Measurements from ENCODE around the gene ADRA2A. TPM values are rescaled to one million over a fixed set of nuclear protein-coding genes. Genes with fewer than 3 reads are reported as not detected.

ADRA2A gene
- total and polyA plus RNA-seq, 2 experiments from 2014 or later, result 1.8 to 1.9 TPM

- Histone ChIP-seq H3K36me3 (replicated peaks; ENCODE audit: insufficient read depth, low read depth) (no peaks in the 10 kb centered on the region), H3K4me3 (no peak overlapping the region), H3K27me3 (peaks cover 5% of the 10 kb centered on the region), H3K9me2 (replicated peaks; ENCODE audit: insufficient read depth) (no peaks in the 10 kb centered on the region), H3K4me1 (ENCODE audit: insufficient read depth) (no peaks in the 10 kb centered on the region), H3K4me2 (no peak overlapping the region), H4K20me1 (ENCODE audit: insufficient read depth, poor library complexity, severe bottlenecking) (no peaks in the 10 kb centered on the region), H2AFZ (no peak overlapping the region), H3K79me2 (no peaks in the 10 kb centered on the region), H3K27ac (no peak overlapping the region), H3K9me3 (ENCODE audit: low read depth) (no peaks in the 10 kb centered on the region)
- TF ChIP-seq, protein P1, sequence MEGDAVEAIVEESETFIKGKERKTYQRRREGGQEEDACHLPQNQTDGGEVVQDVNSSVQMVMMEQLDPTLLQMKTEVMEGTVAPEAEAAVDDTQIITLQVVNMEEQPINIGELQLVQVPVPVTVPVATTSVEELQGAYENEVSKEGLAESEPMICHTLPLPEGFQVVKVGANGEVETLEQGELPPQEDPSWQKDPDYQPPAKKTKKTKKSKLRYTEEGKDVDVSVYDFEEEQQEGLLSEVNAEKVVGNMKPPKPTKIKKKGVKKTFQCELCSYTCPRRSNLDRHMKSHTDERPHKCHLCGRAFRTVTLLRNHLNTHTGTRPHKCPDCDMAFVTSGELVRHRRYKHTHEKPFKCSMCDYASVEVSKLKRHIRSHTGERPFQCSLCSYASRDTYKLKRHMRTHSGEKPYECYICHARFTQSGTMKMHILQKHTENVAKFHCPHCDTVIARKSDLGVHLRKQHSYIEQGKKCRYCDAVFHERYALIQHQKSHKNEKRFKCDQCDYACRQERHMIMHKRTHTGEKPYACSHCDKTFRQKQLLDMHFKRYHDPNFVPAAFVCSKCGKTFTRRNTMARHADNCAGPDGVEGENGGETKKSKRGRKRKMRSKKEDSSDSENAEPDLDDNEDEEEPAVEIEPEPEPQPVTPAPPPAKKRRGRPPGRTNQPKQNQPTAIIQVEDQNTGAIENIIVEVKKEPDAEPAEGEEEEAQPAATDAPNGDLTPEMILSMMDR (IDR thresholded peaks at IDR 0.05; ENCODE audit: poor library complexity), result no peak
- TF ChIP-seq EZH2 (IDR thresholded peaks at IDR 0.05; ENCODE audit: borderline replicate concordance) (no peak), EZH2phosphoT487 (IDR thresholded peaks at IDR 0.05; ENCODE audit: low read depth, severe bottlenecking, unreplicated experiment) (no peak)
- WGBS (ENCODE audit: low lambda C conversion rate, missing lambda C conversion rate), result 87% methylated on average over 11 of the region's 11 CpGs
- DNase-seq (ENCODE audit: low spot score), result no peak
Measured at GRCh38 chr10:111087331-111087756, 10.5 kb downstream of the ADRA2A start.

GRCh38 chr10:111087968-111088505 lies 11.2 kb downstream of the ADRA2A start:
- Histone ChIP-seq H3K4me2 (no peak overlapping the region), H3K27ac (no peak overlapping the region), H3K4me3 (no peak overlapping the region), H2AFZ (no peak overlapping the region), H3K9me2 (replicated peaks; ENCODE audit: insufficient read depth) (no peaks in the 10 kb centered on the region), H3K9me3 (ENCODE audit: low read depth) (no peaks in the 10 kb centered on the region), H3K79me2 (no peaks in the 10 kb centered on the region), H4K20me1 (ENCODE audit: insufficient read depth, poor library complexity, severe bottlenecking) (no peaks in the 10 kb centered on the region), H3K36me3 (replicated peaks; ENCODE audit: insufficient read depth, low read depth) (no peaks in the 10 kb centered on the region), H3K4me1 (ENCODE audit: insufficient read depth) (no peaks in the 10 kb centered on the region), H3K27me3 (no peaks in the 10 kb centered on the region)
- no peak for TF ChIP-seq EZH2phosphoT487 (IDR thresholded peaks at IDR 0.05; ENCODE audit: low read depth, severe bottlenecking, unreplicated experiment)
- TF ChIP-seq, protein P1 (IDR thresholded peaks at IDR 0.05; ENCODE audit: poor library complexity), result no peak
- TF ChIP-seq EZH2 (IDR thresholded peaks at IDR 0.05; ENCODE audit: borderline replicate concordance), result no peak
- WGBS (ENCODE audit: low lambda C conversion rate, missing lambda C conversion rate), result 85% methylated on average over 4 of the region's 4 CpGs
- no peak for DNase-seq (ENCODE audit: low spot score)

GRCh38 chr10:111089293-111089692 lies 12.5 kb downstream of the ADRA2A start:
- Histone ChIP-seq H3K27ac (no peak overlapping the region), H3K4me2 (no peak overlapping the region), H3K4me3 (no peak overlapping the region), H2AFZ (no peak overlapping the region), H3K9me3 (ENCODE audit: low read depth) (no peaks in the 10 kb centered on the region), H3K9me2 (replicated peaks; ENCODE audit: insufficient read depth) (no peaks in the 10 kb centered on the region), H4K20me1 (ENCODE audit: insufficient read depth, poor library complexity, severe bottlenecking) (no peaks in the 10 kb centered on the region), H3K4me1 (ENCODE audit: insufficient read depth) (no peaks in the 10 kb centered on the region), H3K79me2 (no peaks in the 10 kb centered on the region), H3K36me3 (replicated peaks; ENCODE audit: insufficient read depth, low read depth) (no peaks in the 10 kb centered on the region), H3K27me3 (no peaks in the 10 kb centered on the region)
- DNase-seq (ENCODE audit: low spot score), result no peak
- no peak for TF ChIP-seq EZH2 (IDR thresholded peaks at IDR 0.05; ENCODE audit: borderline replicate concordance)
- TF ChIP-seq, protein P1 (IDR thresholded peaks at IDR 0.05; ENCODE audit: poor library complexity), result no peak
- TF ChIP-seq EZH2phosphoT487 (IDR thresholded peaks at IDR 0.05; ENCODE audit: low read depth, severe bottlenecking, unreplicated experiment), result no peak
- WGBS (ENCODE audit: low lambda C conversion rate, missing lambda C conversion rate), result 94% methylated on average over 3 of the region's 3 CpGs
